Glutamatergic neuron (in vitro differentiated cells): ENCODE measurements around the gene NR0B2. TPM values are rescaled to one million over a fixed set of nuclear protein-coding genes. Genes with fewer than 3 reads are reported as not detected.

Source experiments
- DNase-seq: peaks from one replicate; pipeline ENCODE4 v3.0.0; 2022
- H3K27ac Mint-ChIP-seq: one replicate; pipeline ENCODE4 v1.8.0; 2020; ENCODE audit warnings: mild to moderate bottlenecking, mixed read lengths, inconsistent platforms; ENCODE audit not compliant: unreplicated experiment
- H3K27me3 Mint-ChIP-seq: one replicate; pipeline ENCODE4 v1.8.0; 2020; ENCODE audit warnings: mild to moderate bottlenecking, moderate library complexity, mixed read lengths, inconsistent platforms; ENCODE audit not compliant: unreplicated experiment
- H3K36me3 Mint-ChIP-seq: one replicate; pipeline ENCODE4 v1.8.0; 2020; ENCODE audit warnings: mild to moderate bottlenecking, mixed read lengths, inconsistent platforms; ENCODE audit not compliant: unreplicated experiment
- H3K4me1 Mint-ChIP-seq: one replicate; pipeline ENCODE4 v1.8.0; 2020; ENCODE audit warnings: mild to moderate bottlenecking, low read depth, mixed read lengths, inconsistent platforms; ENCODE audit not compliant: unreplicated experiment
- H3K4me3 Mint-ChIP-seq: one replicate; pipeline ENCODE4 v1.8.0; 2020; ENCODE audit warnings: mild to moderate bottlenecking, mixed read lengths, inconsistent platforms; ENCODE audit not compliant: unreplicated experiment
- H3K9me3 Mint-ChIP-seq: one replicate; pipeline ENCODE4 v1.8.0; 2020; ENCODE audit warnings: mild to moderate bottlenecking, moderate library complexity, mixed read lengths, inconsistent platforms; ENCODE audit not compliant: unreplicated experiment
- total RNA-seq: library from RNA; stranded (reverse); fragmentation: NEBNext Ultra II Directional; extraction: Animal tissue kit (Norgen Biotek cat#: 25700); gene quantifications from one replicate; pipeline ENCODE4 v1.2.1, GENCODE V29; 2021; ENCODE audit not compliant: unreplicated experiment
- TF ChIP-seq, protein P1 (sequence below): fragments of 200-600 bp; sonication (generic); IDR thresholded peaks from one replicate; pipeline ENCODE4 v1.5.0; 2021; ENCODE audit not compliant: partially characterized antibody, unreplicated experiment

The NR0B2 gene
- total RNA-seq, 1 donor from 2014 or later: not detected

DNA sequence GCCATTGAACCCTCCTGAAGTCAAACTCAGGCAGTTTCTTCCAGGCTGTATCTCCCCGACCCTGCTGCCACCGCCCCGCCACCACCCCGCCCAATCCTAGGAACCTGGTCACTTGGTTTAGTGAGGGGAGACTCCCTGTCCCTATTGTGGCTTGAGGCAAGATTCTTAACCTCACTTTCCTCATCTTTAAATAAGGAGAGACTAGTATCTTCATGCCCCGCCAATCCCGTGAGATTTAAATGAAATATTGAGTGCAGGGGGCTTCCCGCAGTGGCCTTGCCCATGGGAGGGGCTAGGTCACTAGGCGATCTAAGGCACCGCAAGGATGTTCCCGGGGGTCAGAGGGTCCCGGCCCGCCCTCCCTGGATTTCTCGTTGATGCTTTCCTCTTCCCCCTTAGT is 45.5 kb upstream of the NR0B2 start:
- H3K9me3 Mint-ChIP-seq: no peaks in the 10 kb centered on the region
- no peaks in the 10 kb centered on the region for H3K36me3 Mint-ChIP-seq
- no peak overlapping the region for H3K4me3 Mint-ChIP-seq
- peaks cover 6% of the 10 kb centered on the region for H3K4me1 Mint-ChIP-seq
- peaks cover 15% of the 10 kb centered on the region for H3K27me3 Mint-ChIP-seq
- no peak for DNase-seq
- no peak overlapping the region for H3K27ac Mint-ChIP-seq
- TF ChIP-seq, protein P1, sequence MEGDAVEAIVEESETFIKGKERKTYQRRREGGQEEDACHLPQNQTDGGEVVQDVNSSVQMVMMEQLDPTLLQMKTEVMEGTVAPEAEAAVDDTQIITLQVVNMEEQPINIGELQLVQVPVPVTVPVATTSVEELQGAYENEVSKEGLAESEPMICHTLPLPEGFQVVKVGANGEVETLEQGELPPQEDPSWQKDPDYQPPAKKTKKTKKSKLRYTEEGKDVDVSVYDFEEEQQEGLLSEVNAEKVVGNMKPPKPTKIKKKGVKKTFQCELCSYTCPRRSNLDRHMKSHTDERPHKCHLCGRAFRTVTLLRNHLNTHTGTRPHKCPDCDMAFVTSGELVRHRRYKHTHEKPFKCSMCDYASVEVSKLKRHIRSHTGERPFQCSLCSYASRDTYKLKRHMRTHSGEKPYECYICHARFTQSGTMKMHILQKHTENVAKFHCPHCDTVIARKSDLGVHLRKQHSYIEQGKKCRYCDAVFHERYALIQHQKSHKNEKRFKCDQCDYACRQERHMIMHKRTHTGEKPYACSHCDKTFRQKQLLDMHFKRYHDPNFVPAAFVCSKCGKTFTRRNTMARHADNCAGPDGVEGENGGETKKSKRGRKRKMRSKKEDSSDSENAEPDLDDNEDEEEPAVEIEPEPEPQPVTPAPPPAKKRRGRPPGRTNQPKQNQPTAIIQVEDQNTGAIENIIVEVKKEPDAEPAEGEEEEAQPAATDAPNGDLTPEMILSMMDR: no peak

DNA sequence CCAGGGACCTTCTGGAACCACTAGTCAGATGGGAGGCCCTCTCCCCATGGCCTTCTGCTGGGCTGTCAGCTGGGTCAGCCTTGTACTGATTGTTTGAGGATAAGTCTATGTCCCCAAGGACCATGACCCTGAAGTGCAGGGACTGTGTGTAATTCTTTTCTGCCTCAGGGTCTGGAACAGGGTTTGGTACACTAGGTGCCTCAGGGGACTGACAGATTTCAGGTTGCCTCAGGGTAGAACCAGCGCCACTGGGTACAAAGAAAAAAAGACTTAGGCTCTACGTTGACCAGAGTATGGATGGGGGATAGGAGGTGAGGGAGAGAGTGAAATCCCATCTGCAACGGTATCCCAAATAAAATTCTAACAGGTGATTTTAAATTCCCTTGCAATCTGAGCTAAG is 43.5 kb upstream of the NR0B2 start:
- H3K4me3 Mint-ChIP-seq: peak overlapping the region; percentile 12
- H3K27me3 Mint-ChIP-seq: peaks cover 15% of the 10 kb centered on the region

DNA sequence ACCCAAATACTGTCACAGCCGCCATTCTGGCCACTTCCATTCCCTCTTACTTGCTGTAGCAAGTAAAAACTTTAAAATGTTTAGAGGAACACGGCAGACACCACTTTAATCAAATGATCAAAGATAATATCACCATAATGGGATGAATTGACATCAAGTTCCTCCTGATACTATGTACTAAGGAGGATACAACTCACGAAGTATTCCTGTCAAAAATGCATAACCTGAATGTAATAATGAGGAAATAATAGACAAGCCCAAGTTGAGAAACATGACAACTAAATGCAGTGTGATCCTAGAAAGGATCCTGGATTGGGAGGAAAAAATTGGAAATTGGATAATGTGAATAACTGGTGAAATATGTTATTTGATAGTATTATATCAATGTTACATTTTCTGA is 42.5 kb upstream of the NR0B2 start:
- no peak for DNase-seq
- peaks cover 3% of the 10 kb centered on the region for H3K9me3 Mint-ChIP-seq
- peaks cover 14% of the 10 kb centered on the region for H3K27me3 Mint-ChIP-seq
- peaks cover 6% of the 10 kb centered on the region for H3K4me1 Mint-ChIP-seq
- TF ChIP-seq, protein P1: no peak
- no peaks in the 10 kb centered on the region for H3K36me3 Mint-ChIP-seq
- H3K27ac Mint-ChIP-seq: no peak overlapping the region
- H3K4me3 Mint-ChIP-seq: no peak overlapping the region

More for the DNA sequence above, 43.5 kb upstream of the NR0B2 start:
- no peak overlapping the region for H3K27ac Mint-ChIP-seq
- H3K36me3 Mint-ChIP-seq: no peaks in the 10 kb centered on the region
- no peaks in the 10 kb centered on the region for H3K9me3 Mint-ChIP-seq
- TF ChIP-seq, protein P1: no peak
- DNase-seq: no peak
- peaks cover 6% of the 10 kb centered on the region for H3K4me1 Mint-ChIP-seq

DNA sequence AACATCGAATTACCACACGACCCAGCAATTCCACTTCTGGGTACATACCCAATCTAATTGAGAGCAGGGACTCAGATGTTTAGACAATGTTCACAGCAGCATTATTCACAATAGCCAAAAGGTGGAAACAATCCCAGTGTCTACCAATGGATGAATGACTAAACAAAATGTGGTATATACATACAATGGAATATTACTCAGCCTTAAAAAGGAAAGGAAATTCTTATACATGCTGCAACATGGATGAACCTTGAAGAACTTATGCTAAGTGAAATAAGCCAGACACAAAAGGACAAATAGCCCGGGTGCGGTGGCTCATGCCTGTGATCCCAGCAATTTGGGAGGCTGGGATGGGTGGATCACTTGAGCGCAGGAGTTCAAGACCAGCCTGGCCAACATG is 39.6 kb upstream of the NR0B2 start:
- Mint-ChIP-seq H3K36me3 (peaks cover 3% of the 10 kb centered on the region), H3K4me3 (no peak overlapping the region), H3K27ac (no peak overlapping the region), H3K27me3 (peaks cover 4% of the 10 kb centered on the region), H3K9me3 (peaks cover 7% of the 10 kb centered on the region), H3K4me1 (peaks cover 8% of the 10 kb centered on the region)
- DNase-seq: no peak
- TF ChIP-seq, protein P1: no peak

DNA sequence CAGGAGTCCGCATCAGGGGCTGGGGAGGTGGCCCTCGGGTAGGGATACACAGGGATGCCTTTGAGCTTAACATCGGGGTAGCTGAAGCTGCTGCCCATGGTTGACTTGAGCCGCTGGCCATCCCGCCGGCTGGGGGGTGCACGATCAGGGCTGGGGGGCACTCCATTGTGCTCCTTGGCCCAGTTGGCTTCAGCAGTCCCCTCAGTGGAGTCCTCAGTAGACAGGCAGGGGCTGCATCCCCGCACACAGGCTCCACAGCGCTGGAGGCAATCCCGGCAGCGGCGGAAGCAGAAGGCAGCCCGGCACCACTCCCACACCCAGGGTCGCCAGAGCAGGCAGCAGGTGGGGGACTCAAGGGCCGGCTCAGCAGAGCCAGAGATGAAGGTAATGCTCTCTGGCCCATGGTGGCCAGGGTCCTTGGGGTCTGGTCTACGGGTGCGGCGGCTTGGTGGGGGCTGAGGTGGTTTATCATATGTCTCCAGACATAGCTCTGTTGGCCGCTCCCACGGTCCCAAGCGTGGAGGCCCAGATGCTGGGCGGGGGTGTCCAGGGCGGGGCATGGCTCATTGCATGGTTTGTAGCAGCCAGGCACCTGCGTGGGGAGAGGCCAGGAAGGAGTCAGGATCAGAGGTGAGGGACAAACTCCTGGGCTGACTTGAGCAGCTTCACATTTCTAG is 38.2 kb upstream of the NR0B2 start:
- Mint-ChIP-seq H3K27me3 (no peaks in the 10 kb centered on the region), H3K36me3 (peaks cover 3% of the 10 kb centered on the region), H3K4me3 (no peak overlapping the region), H3K9me3 (peaks cover 7% of the 10 kb centered on the region), H3K4me1 (peaks cover 5% of the 10 kb centered on the region), H3K27ac (no peak overlapping the region)
- TF ChIP-seq, protein P1: no peak
- DNase-seq: no peak
